Right atrium auricular region (tissue), 2 donors: ENCODE measurements around the gene KIAA0232. TPM values are rescaled to one million over a fixed set of nuclear protein-coding genes. Genes with fewer than 3 reads are reported as not detected.

Experiments used
- DNase-seq: peaks from one replicate; pipeline ENCODE4 v3.0.0-alpha.2; 2019; ENCODE audit warnings: low spot score
- H3K27ac ChIP-seq, 2 donors: fragments of 200-600 bp; sonication (generic); 1 replicate in 1 of 2; 2 replicates in 1 of 2; pipeline ENCODE4 v1.5.1; 2016 to 2019
- H3K27me3 ChIP-seq, 2 donors: fragments of 200-600 bp; sonication (generic); one replicate each; pipeline versions ENCODE4 v1.5.1 to v1.6.0; 2017 to 2019
- H3K36me3 ChIP-seq: fragments of 200-600 bp; sonication (generic); one replicate; pipeline ENCODE4 v1.5.1; 2016
- H3K4me1 ChIP-seq, 2 donors: fragments of 200-600 bp; sonication (generic); one replicate each; pipeline versions ENCODE4 v1.5.1 to v1.6.0; 2017 to 2019
- H3K4me3 ChIP-seq, 2 donors: fragments of 200-600 bp; sonication (generic); 1 replicate in 1 of 2; 2 replicates in 1 of 2; pipeline ENCODE4 v1.5.1; 2017 to 2019; ENCODE audit warnings: mild to moderate bottlenecking in 1 of 2, moderate library complexity in 1 of 2
- H3K9me3 ChIP-seq, 2 donors: fragments of 200-600 bp; sonication (generic); one replicate each; pipeline ENCODE4 v1.5.1; 2019
- CTCF ChIP-seq, 2 donors: fragments of 200-600 bp; sonication (generic); IDR thresholded peaks; one replicate each; pipeline ENCODE4 v1.5.1; 2019; ENCODE audit warnings: antibody characterized with exemption in 2 of 2
- total RNA-seq, 2 donors: library from RNA; depleted of rRNA; stranded (reverse); fragments of >200 nt; gene quantifications; one replicate each; pipeline ENCODE4 v1.1.0, GENCODE V29; 2016

KIAA0232 gene
- total RNA-seq, 2 donors from 2014 or later = 47.5 to 69.4 TPM

GRCh38 chr4:6858997-6859396 lies 76.5 kb downstream of the KIAA0232 start:
- H3K27ac ChIP-seq = peak overlapping the region in 1 of 2 donors; percentile 62
- no peaks in the 10 kb centered on the region for H3K27me3 ChIP-seq
- H3K36me3 ChIP-seq = peaks cover 49% of the 10 kb centered on the region
- H3K4me1 ChIP-seq = peaks cover 0 to 39% of the 10 kb centered on the region in 2 donors
- no peak overlapping the region for H3K4me3 ChIP-seq
- TF ChIP-seq CTCF (IDR thresholded peaks at IDR 0.05) = no peak
- no peaks in the 10 kb centered on the region for H3K9me3 ChIP-seq
- no peak for DNase-seq

GRCh38 chr4:6859543-6859942 lies 77.0 kb downstream of the KIAA0232 start:
- TF ChIP-seq CTCF (IDR thresholded peaks at IDR 0.05) = no peak
- H3K27ac ChIP-seq = peak overlapping the region; percentile 40 to 62
- H3K9me3 ChIP-seq = no peaks in the 10 kb centered on the region
- no peak overlapping the region for H3K4me3 ChIP-seq
- peaks cover 54% of the 10 kb centered on the region for H3K36me3 ChIP-seq
- no peak for DNase-seq
- no peaks in the 10 kb centered on the region for H3K27me3 ChIP-seq
- H3K4me1 ChIP-seq = peaks cover 0 to 34% of the 10 kb centered on the region in 2 donors

GRCh38 chr4:6868386-6868785 lies 85.9 kb downstream of the KIAA0232 start:
- TF ChIP-seq CTCF (IDR thresholded peaks at IDR 0.05) = no peak
- Histone ChIP-seq H3K9me3 (no peaks in the 10 kb centered on the region), H3K4me1 (peaks cover 0 to 19% of the 10 kb centered on the region in 2 donors), H3K4me3 (no peak overlapping the region), H3K36me3 (peaks cover 56% of the 10 kb centered on the region), H3K27ac (no peak overlapping the region), H3K27me3 (no peaks in the 10 kb centered on the region)
- no peak for DNase-seq

- no peaks in the 10 kb centered on the region for H3K9me3 ChIP-seq
- no peak for DNase-seq
- no peak for TF ChIP-seq CTCF (IDR thresholded peaks at IDR 0.05)
- no peak overlapping the region for H3K27ac ChIP-seq
- H3K4me1 ChIP-seq = peaks cover 0 to 26% of the 10 kb centered on the region in 2 donors
- H3K36me3 ChIP-seq = peaks cover 60% of the 10 kb centered on the region
- H3K4me3 ChIP-seq = no peak overlapping the region
- no peaks in the 10 kb centered on the region for H3K27me3 ChIP-seq
These were observed 87.4 kb downstream of the KIAA0232 start for GRCh38 chr4:6869944-6870343.

GRCh38 chr4:6873291-6873690 lies 90.8 kb downstream of the KIAA0232 start:
- no peak for DNase-seq
- no peak overlapping the region for H3K27ac ChIP-seq
- no peaks in the 10 kb centered on the region for H3K9me3 ChIP-seq
- no peak for TF ChIP-seq CTCF (IDR thresholded peaks at IDR 0.05)
- H3K4me3 ChIP-seq = no peak overlapping the region
- H3K36me3 ChIP-seq = peaks cover 71% of the 10 kb centered on the region
- H3K27me3 ChIP-seq = no peaks in the 10 kb centered on the region
- peaks cover 0 to 22% of the 10 kb centered on the region in 2 donors for H3K4me1 ChIP-seq

- peak; percentile 80 for DNase-seq
- H3K9me3 ChIP-seq = no peaks in the 10 kb centered on the region
- H3K36me3 ChIP-seq = peaks cover 76% of the 10 kb centered on the region
- no peak overlapping the region for H3K27ac ChIP-seq
- H3K27me3 ChIP-seq = no peaks in the 10 kb centered on the region
- peak; percentile 81 to 86 for TF ChIP-seq CTCF (IDR thresholded peaks at IDR 0.05)
- peaks cover 0 to 22% of the 10 kb centered on the region in 2 donors for H3K4me1 ChIP-seq
- H3K4me3 ChIP-seq = no peak overlapping the region
These were observed 91.4 kb downstream of the KIAA0232 start for GRCh38 chr4:6873792-6874461.
